Liver (tissue), 9 donors: Measurements from ENCODE around the gene PRXL2A. TPM values are rescaled to one million over a fixed set of nuclear protein-coding genes. Genes with fewer than 3 reads are reported as not detected.

Source experiments
- DNase-seq: peaks from one replicate; pipeline ENCODE4 v3.0.0-alpha.2; 2017; ENCODE audit warnings: low spot score
- H3K27ac ChIP-seq, 2 donors: one replicate each; pipeline ENCODE4 v1.7.0; 2013; ENCODE audit warnings: inconsistent platforms in 2 of 2, low read length in 2 of 2, control low read depth in 1 of 2, low read depth in 1 of 2, mild to moderate bottlenecking in 1 of 2
- H3K27me3 ChIP-seq, 4 donors: one replicate each; pipeline versions ENCODE4 v1.6.1 to v1.7.0; 2013; ENCODE audit warnings: low read length in 3 of 4, inconsistent platforms in 1 of 4, mild to moderate bottlenecking in 1 of 4, moderate library complexity in 1 of 4; ENCODE audit not compliant: control insufficient read depth in 4 of 4, insufficient read depth in 4 of 4
- H3K36me3 ChIP-seq, 4 donors: one replicate each; pipeline versions ENCODE4 v1.6.1 to v1.7.0; 2013; ENCODE audit warnings: low read length in 3 of 4, mild to moderate bottlenecking in 3 of 4, low read depth in 1 of 4, moderate library complexity in 1 of 4; ENCODE audit not compliant: control insufficient read depth in 4 of 4, insufficient read depth in 3 of 4
- H3K4me1 ChIP-seq, 4 donors: one replicate each; pipeline versions ENCODE4 v1.6.1 to v1.7.0; 2013; ENCODE audit warnings: low read length in 3 of 4, mild to moderate bottlenecking in 3 of 4, moderate library complexity in 1 of 4; ENCODE audit not compliant: control insufficient read depth in 4 of 4, insufficient read depth in 4 of 4
- H3K4me3 ChIP-seq, 3 donors: one replicate each; pipeline versions ENCODE4 v1.6.1 to v1.7.0; 2013; ENCODE audit warnings: low read length in 3 of 3, control low read depth in 1 of 3, low read depth in 1 of 3, mild to moderate bottlenecking in 1 of 3
- H3K9ac ChIP-seq, 2 donors: one replicate each; pipeline ENCODE4 v1.7.0; 2013; ENCODE audit warnings: low read length in 2 of 2, mild to moderate bottlenecking in 2 of 2, moderate library complexity in 2 of 2, control low read depth in 1 of 2, low read depth in 1 of 2
- H3K9me3 ChIP-seq, 4 donors: one replicate each; pipeline versions ENCODE4 v1.6.1 to v1.7.0; 2013; ENCODE audit warnings: low read length in 3 of 4; ENCODE audit not compliant: control insufficient read depth in 4 of 4
- ATF3 ChIP-seq: IDR thresholded peaks from 2 replicates; pipeline ENCODE4 v1.6.1; 2016; ENCODE audit warnings: antibody characterized with exemption
- EGR1 ChIP-seq, 2 donors: IDR thresholded peaks; 2 replicates each; pipeline ENCODE4 v1.6.1; 2016 to 2018; ENCODE audit warnings: antibody characterized with exemption in 2 of 2, low read depth in 2 of 2
- FOXA1 ChIP-seq: IDR thresholded peaks from 2 replicates; pipeline ENCODE4 v1.6.1; 2016; ENCODE audit warnings: antibody characterized with exemption
- FOXA2 ChIP-seq: IDR thresholded peaks from 2 replicates; pipeline ENCODE4 v1.6.1; 2016; ENCODE audit warnings: antibody characterized with exemption
- HNF4A ChIP-seq, 2 donors: conservative IDR thresholded peaks; 2 replicates each; pipeline ENCODE4 v1.6.1; 2016; ENCODE audit warnings: antibody characterized with exemption in 2 of 2, mild to moderate bottlenecking in 2 of 2
- HNF4G ChIP-seq: IDR thresholded peaks from 2 replicates; pipeline ENCODE4 v1.6.1; 2016; ENCODE audit warnings: antibody characterized with exemption
- NR2F2 ChIP-seq: IDR thresholded peaks from 2 replicates; pipeline ENCODE4 v1.6.1; 2016; ENCODE audit warnings: antibody characterized with exemption
- RAD21 ChIP-seq, 2 donors: IDR thresholded peaks; 2 replicates each; pipeline ENCODE4 v1.6.1; 2016; ENCODE audit warnings: antibody characterized with exemption in 2 of 2, mild to moderate bottlenecking in 2 of 2
- RXRA ChIP-seq, 2 donors: IDR thresholded peaks; 2 replicates each; pipeline ENCODE4 v1.6.1; 2017 to 2018; ENCODE audit warnings: antibody characterized with exemption in 2 of 2, mild to moderate bottlenecking in 1 of 2
- SP1 ChIP-seq: IDR thresholded peaks from 2 replicates; pipeline ENCODE4 v1.6.1; 2018; ENCODE audit warnings: antibody characterized with exemption, mild to moderate bottlenecking
- TAF1 ChIP-seq: conservative IDR thresholded peaks from 2 replicates; pipeline ENCODE4 v1.6.1; 2016; ENCODE audit warnings: antibody characterized with exemption, mild to moderate bottlenecking
- YY1 ChIP-seq: IDR thresholded peaks from 2 replicates; pipeline ENCODE4 v1.6.1; 2016; ENCODE audit warnings: antibody characterized with exemption, mild to moderate bottlenecking
- ZBTB33 ChIP-seq: IDR thresholded peaks from 2 replicates; pipeline ENCODE4 v1.6.1; 2016; ENCODE audit warnings: antibody characterized with exemption
- whole genome bisulfite sequencing: extraction: QIAGEN DNeasy Blood & Tissue Kit; methylation state at CpG from one replicate; pipeline ENCODE4 v1.1.7; 2013; 5-methylcytosine and 5-hydroxymethylcytosine counted together
- polyA plus RNA-seq, 2 donors: library from polyadenylated mRNA; stranded (reverse) in 1 of 2; unstranded in 1 of 2; fragments of 200-250 nt in 1 of 2; fragments of >200 nt in 1 of 2; fragmentation: Nextera tagmentation in 1 of 2; extraction: Ambion mirVana in 1 of 2; gene quantifications; one replicate each; pipeline versions ENCODE4 v1.2.1 to v1.2.3, GENCODE V29; 2013 to 2015
- total RNA-seq, 2 donors: library from RNA; depleted of rRNA; stranded (reverse); fragments of >200 nt; gene quantifications; one replicate each; pipeline ENCODE4 v1.2.3, GENCODE V29; 2014
- TF ChIP-seq, protein P1 (sequence below): fragments of 150-350 bp; IDR thresholded peaks from 2 replicates; pipeline ENCODE4 v1.5.1; 2017; ENCODE audit warnings: improper control_type of control experiment, low read depth, low read length; ENCODE audit not compliant: missing input control
- TF ChIP-seq, protein P2 (sequence below): IDR thresholded peaks from 2 replicates; pipeline ENCODE4 v1.6.1; 2016; ENCODE audit warnings: antibody characterized with exemption
- TF ChIP-seq, protein P3 (sequence below): IDR thresholded peaks from 2 replicates; pipeline ENCODE4 v1.6.1; 2016; ENCODE audit warnings: antibody characterized with exemption, mild to moderate bottlenecking
- donor health status: healthy.
- donor health status: healthy.
- donor health status: healthy.
- donor health status: healthy.
- donor health status: healthy.

PRXL2A gene
- total and polyA plus RNA-seq, 4 donors = 48.5 to 87.4 (median 54.1) TPM

- TF ChIP-seq TAF1 (no peak), HNF4G (peak; percentile 64), RXRA (IDR thresholded peaks at IDR 0.05) (peak; percentile 65 to 82), ATF3 (no peak), FOXA2 (peak; percentile 82), EGR1 (IDR thresholded peaks at IDR 0.05; ENCODE audit: low read depth in 2 of 2) (peak in 1 of 2 donors; percentile 75), ZBTB33 (peak; percentile 42), RAD21 (IDR thresholded peaks at IDR 0.05) (no peak)
These were observed 6.0 kb downstream of the PRXL2A start (continued) for GRCh38 chr10:80414142-80414895.

DNA sequence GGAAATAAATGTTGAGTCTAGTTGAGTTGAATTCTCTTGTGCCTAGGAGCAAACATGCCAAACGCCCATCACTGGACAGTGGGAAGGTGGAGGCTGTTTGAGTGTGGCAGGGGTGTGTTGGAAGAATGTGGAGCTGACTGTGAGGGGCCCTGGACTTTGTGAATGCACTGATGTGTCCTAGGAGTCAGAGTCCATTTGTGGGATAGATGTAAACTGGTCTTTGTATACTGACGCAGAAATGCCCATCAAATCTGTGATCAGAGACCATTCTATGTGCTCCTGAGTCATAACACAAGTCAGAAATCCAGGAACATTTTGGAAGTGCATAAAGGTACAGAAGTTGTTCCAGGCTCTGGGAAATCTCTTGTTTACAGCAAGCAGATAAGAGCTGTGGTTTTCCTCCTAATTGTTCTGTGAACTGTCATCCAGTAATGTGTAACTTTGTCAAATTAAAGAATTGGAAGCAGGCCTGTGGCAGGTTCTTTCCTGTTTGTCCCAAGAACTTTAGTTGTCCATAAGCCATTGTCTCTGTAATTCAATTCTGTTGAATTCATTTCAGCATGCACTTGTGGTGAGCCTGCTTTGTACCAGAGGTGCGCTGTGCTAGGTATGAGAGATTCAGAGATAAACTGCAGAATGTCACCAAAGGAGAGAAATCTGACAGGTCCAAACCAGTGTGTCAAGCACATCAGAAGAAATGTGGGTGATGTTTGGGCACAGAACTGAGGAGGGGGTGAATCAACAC is 7.6 kb downstream of the PRXL2A start:
- no peaks in the 10 kb centered on the region for H3K27me3 ChIP-seq
- peaks cover 16 to 54% (median 36%) of the 10 kb centered on the region in 4 donors for H3K4me1 ChIP-seq
- no peaks in the 10 kb centered on the region for H3K36me3 ChIP-seq
- 77% methylated on average over 3 of the region's 3 CpGs for WGBS
- DNase-seq = no peak
- H3K9me3 ChIP-seq = no peaks in the 10 kb centered on the region
- no peak overlapping the region for H3K9ac ChIP-seq
- no peak overlapping the region for H3K4me3 ChIP-seq
- TF ChIP-seq RAD21 (IDR thresholded peaks at IDR 0.05) (no peak), HNF4A (conservative IDR thresholded peaks at IDR 0.05) (peak; percentile 37 to 59)
- H3K27ac ChIP-seq = peak overlapping the region; percentile 58 to 73

DNA sequence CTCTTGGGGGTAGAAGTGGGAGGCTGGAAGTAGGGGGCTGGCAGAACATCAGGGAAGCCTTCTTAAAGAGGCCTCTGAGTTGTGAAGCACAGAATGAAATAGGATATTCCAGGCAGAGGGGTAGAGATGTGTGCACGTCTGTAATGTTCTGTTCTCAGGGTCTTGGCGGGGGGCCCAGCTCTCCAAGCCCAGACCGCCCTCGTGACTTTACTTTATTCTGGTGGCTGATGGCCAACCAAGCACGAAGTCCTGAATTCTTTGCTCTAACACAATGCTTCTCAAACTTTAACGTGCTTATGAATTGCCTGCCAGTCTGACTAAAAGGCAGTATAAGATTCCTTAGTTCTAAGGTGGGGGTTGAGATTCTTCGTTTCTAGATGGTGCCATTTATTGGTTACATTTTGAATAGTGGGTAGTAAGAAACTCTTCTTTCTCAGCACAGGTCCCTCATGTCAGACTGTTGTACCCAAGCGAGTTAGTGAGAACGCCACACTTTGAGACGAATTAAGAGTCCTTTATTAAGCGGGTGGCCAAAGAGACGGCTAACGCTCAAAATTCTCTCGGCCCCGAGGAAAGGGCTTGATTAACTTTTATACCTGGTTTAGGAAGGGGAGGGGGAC is 8.2 kb downstream of the PRXL2A start:
- Histone ChIP-seq H3K27me3 (no peaks in the 10 kb centered on the region), H3K27ac (peak overlapping the region in 1 of 2 donors; percentile 11), H3K4me1 (peaks cover 10 to 51% (median 31%) of the 10 kb centered on the region in 4 donors), H3K36me3 (peaks cover 0 to 2% (median 0%) of the 10 kb centered on the region in 4 donors), H3K9ac (no peak overlapping the region), H3K4me3 (no peak overlapping the region), H3K9me3 (no peaks in the 10 kb centered on the region)
- TF ChIP-seq SP1 (no peak), FOXA1 (no peak), RXRA (IDR thresholded peaks at IDR 0.05) (no peak), ZBTB33 (no peak), FOXA2 (no peak), YY1 (no peak), EGR1 (IDR thresholded peaks at IDR 0.05; ENCODE audit: low read depth in 2 of 2) (no peak), NR2F2 (no peak), ATF3 (no peak)
- TF ChIP-seq, protein P1, sequence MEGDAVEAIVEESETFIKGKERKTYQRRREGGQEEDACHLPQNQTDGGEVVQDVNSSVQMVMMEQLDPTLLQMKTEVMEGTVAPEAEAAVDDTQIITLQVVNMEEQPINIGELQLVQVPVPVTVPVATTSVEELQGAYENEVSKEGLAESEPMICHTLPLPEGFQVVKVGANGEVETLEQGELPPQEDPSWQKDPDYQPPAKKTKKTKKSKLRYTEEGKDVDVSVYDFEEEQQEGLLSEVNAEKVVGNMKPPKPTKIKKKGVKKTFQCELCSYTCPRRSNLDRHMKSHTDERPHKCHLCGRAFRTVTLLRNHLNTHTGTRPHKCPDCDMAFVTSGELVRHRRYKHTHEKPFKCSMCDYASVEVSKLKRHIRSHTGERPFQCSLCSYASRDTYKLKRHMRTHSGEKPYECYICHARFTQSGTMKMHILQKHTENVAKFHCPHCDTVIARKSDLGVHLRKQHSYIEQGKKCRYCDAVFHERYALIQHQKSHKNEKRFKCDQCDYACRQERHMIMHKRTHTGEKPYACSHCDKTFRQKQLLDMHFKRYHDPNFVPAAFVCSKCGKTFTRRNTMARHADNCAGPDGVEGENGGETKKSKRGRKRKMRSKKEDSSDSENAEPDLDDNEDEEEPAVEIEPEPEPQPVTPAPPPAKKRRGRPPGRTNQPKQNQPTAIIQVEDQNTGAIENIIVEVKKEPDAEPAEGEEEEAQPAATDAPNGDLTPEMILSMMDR = no peak
- TF ChIP-seq, protein P2, sequence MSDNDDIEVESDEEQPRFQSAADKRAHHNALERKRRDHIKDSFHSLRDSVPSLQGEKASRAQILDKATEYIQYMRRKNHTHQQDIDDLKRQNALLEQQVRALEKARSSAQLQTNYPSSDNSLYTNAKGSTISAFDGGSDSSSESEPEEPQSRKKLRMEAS = no peak
- TF ChIP-seq, protein P3, sequence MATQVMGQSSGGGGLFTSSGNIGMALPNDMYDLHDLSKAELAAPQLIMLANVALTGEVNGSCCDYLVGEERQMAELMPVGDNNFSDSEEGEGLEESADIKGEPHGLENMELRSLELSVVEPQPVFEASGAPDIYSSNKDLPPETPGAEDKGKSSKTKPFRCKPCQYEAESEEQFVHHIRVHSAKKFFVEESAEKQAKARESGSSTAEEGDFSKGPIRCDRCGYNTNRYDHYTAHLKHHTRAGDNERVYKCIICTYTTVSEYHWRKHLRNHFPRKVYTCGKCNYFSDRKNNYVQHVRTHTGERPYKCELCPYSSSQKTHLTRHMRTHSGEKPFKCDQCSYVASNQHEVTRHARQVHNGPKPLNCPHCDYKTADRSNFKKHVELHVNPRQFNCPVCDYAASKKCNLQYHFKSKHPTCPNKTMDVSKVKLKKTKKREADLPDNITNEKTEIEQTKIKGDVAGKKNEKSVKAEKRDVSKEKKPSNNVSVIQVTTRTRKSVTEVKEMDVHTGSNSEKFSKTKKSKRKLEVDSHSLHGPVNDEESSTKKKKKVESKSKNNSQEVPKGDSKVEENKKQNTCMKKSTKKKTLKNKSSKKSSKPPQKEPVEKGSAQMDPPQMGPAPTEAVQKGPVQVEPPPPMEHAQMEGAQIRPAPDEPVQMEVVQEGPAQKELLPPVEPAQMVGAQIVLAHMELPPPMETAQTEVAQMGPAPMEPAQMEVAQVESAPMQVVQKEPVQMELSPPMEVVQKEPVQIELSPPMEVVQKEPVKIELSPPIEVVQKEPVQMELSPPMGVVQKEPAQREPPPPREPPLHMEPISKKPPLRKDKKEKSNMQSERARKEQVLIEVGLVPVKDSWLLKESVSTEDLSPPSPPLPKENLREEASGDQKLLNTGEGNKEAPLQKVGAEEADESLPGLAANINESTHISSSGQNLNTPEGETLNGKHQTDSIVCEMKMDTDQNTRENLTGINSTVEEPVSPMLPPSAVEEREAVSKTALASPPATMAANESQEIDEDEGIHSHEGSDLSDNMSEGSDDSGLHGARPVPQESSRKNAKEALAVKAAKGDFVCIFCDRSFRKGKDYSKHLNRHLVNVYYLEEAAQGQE = no peak
- WGBS = 76% methylated on average over 15 of the region's 15 CpGs
- DNase-seq = no peak
